Endothelial cell of umbilical vein (primary cell): Measurements from ENCODE around the gene KASH5. TPM values are rescaled to one million over a fixed set of nuclear protein-coding genes. Genes with fewer than 3 reads are reported as not detected.

Source experiments
- BruUV-seq: library from RNA; stranded (reverse); fragments of 400-500 nt; replicated peaks from 2 replicates; lab custom pipeline; 2021; lab: Mats Ljungman, UMichigan
- CTCF ChIA-PET: fragments of 300-600, 350-600 bp; sonication (Branson Sonifier 250); formaldehyde crosslinking; loops from one replicate; lab custom pipeline; 2021; ENCODE audit warnings: antibody characterized with exemption, inconsistent platforms; lab: Charles Lee
- POLR2A ChIA-PET: fragments of 300-600, 350-600 bp; sonication (Branson Sonifier 250); formaldehyde crosslinking; loops from one replicate; lab custom pipeline; 2021; ENCODE audit warnings: antibody characterized with exemption, inconsistent platforms; lab: Charles Lee
- DNase-seq: peaks from one replicate; pipeline ENCODE4 v3.0.0-alpha.2; 2011; ENCODE audit warnings: low read depth, low spot score
- FAIRE-seq: peaks from 2 replicates; lab custom pipeline; 2011; peaks lifted over from hg19 to GRCh38; lab: Jason Lieb, UNC
- H2AFZ ChIP-seq: 2 replicates; pipeline ENCODE4 v1.6.0; 2012; ENCODE audit warnings: low read depth, low read length, control low read depth, inconsistent platforms
- H3K27ac ChIP-seq: 2 replicates; pipeline ENCODE4 v1.5.1; 2011; ENCODE audit warnings: low read depth, mild to moderate bottlenecking, control low read depth, low read length, moderate library complexity; ENCODE audit not compliant: insufficient read depth
- H3K27me3 ChIP-seq, 2 experiments: 2 replicates each; pipeline versions ENCODE4 v1.6.0 to v1.6.1; 2011; ENCODE audit warnings: low read length in 2 of 2, mixed read lengths in 1 of 2; ENCODE audit not compliant: control insufficient read depth in 2 of 2, insufficient read depth in 2 of 2
- H3K36me3 ChIP-seq, 2 experiments: 2 replicates in 1 of 2; 3 replicates in 1 of 2; pipeline ENCODE4 v1.5.1; 2011; ENCODE audit warnings: low read length in 2 of 2, mild to moderate bottlenecking in 1 of 2, moderate library complexity in 1 of 2; ENCODE audit not compliant: control insufficient read depth in 2 of 2, insufficient read depth in 2 of 2; ENCODE audit errors: extremely low read depth in 1 of 2
- H3K4me1 ChIP-seq: 3 replicates; pipeline ENCODE4 v1.5.1; 2011; ENCODE audit warnings: mild to moderate bottlenecking, low read length; ENCODE audit not compliant: control insufficient read depth, insufficient read depth; ENCODE audit errors: extremely low read depth
- H3K4me2 ChIP-seq: 2 replicates; pipeline ENCODE4 v1.6.1; 2011; ENCODE audit warnings: low read length, control low read depth, mixed read lengths; ENCODE audit not compliant: insufficient read depth
- H3K4me3 ChIP-seq, 3 experiments: fragments of 200-600 bp in 1 of 3; sonication (generic), shearing (Covaris generic) in 1 of 3; replicated peaks in 1 of 3; 2 replicates each; pipeline ENCODE4 v1.5.1; 2011 to 2016; ENCODE audit warnings: control low read depth in 3 of 3, low read length in 3 of 3, mild to moderate bottlenecking in 2 of 3, inconsistent platforms in 1 of 3, low read depth in 1 of 3, moderate library complexity in 1 of 3; ENCODE audit not compliant: insufficient read depth in 1 of 3
- H3K79me2 ChIP-seq: 2 replicates; pipeline ENCODE4 v1.6.0; 2012; ENCODE audit warnings: low read length, inconsistent platforms; ENCODE audit not compliant: control insufficient read depth, insufficient read depth
- H3K9ac ChIP-seq: replicated peaks from 2 replicates; pipeline ENCODE3; 2011; ENCODE audit warnings: low read length, control low read depth; ENCODE audit not compliant: insufficient read depth; ENCODE audit errors: extremely low read depth
- H3K9me1 ChIP-seq: replicated peaks from 3 replicates; pipeline ENCODE4 v1.6.0; 2011; ENCODE audit warnings: mild to moderate bottlenecking, low read length; ENCODE audit not compliant: control insufficient read depth, insufficient read depth; ENCODE audit errors: extremely low read depth
- H3K9me3 ChIP-seq: replicated peaks from 2 replicates; pipeline ENCODE4 v1.5.1; 2012; ENCODE audit warnings: low read length, inconsistent platforms; ENCODE audit not compliant: control insufficient read depth, insufficient read depth
- H4K20me1 ChIP-seq: replicated peaks from 2 replicates; pipeline ENCODE3; 2011; ENCODE audit warnings: mild to moderate bottlenecking, low read length; ENCODE audit not compliant: control insufficient read depth, insufficient read depth; ENCODE audit errors: extremely low read depth
- CTCF ChIP-seq, 2 donors: IDR thresholded peaks; 1 replicate in 1 of 2; 2 replicates in 1 of 2; pipeline ENCODE4 v1.5.1; 2011; ENCODE audit warnings: low read length in 2 of 2, mild to moderate bottlenecking in 2 of 2, moderate library complexity in 2 of 2, control low read depth in 1 of 2, inconsistent platforms in 1 of 2, low read depth in 1 of 2; ENCODE audit not compliant: insufficient read depth in 1 of 2; ENCODE audit errors: extremely low read depth in 1 of 2
- EZH2 ChIP-seq: IDR thresholded peaks from 2 replicates; pipeline ENCODE4 v1.6.1; 2012; ENCODE audit warnings: borderline replicate concordance, low read depth, mild to moderate bottlenecking, moderate library complexity, low read length, inconsistent platforms; ENCODE audit not compliant: severe bottlenecking
- FOS ChIP-seq: IDR thresholded peaks from 2 replicates; pipeline ENCODE4 v1.6.1; 2011; ENCODE audit warnings: mild to moderate bottlenecking, low read length, moderate library complexity, borderline replicate concordance; ENCODE audit not compliant: insufficient read depth
- GATA2 ChIP-seq: IDR thresholded peaks from 2 replicates; pipeline ENCODE4 v1.7.0; 2011; ENCODE audit warnings: low read depth, mild to moderate bottlenecking, moderate library complexity, mixed read lengths, low read length; ENCODE audit not compliant: insufficient read length, insufficient read depth
- JUN ChIP-seq: IDR thresholded peaks from 2 replicates; pipeline ENCODE4 v1.6.1; 2011; ENCODE audit warnings: borderline replicate concordance, low read depth; ENCODE audit not compliant: insufficient read length, insufficient read depth
- MAX ChIP-seq: IDR thresholded peaks from 2 replicates; pipeline ENCODE4 v1.6.1; 2011; ENCODE audit not compliant: insufficient read depth, insufficient read length
- MYC ChIP-seq: IDR thresholded peaks from one replicate; pipeline ENCODE4 v1.6.1; 2011; ENCODE audit warnings: mild to moderate bottlenecking, low read depth, low read length
- POLR2A ChIP-seq: IDR thresholded peaks from 2 replicates; pipeline ENCODE4 v1.6.1; 2012; ENCODE audit warnings: low read depth, mild to moderate bottlenecking, control low read depth, low read length
- POLR2AphosphoS5 ChIP-seq: IDR thresholded peaks from 2 replicates; pipeline ENCODE4 v1.6.1; 2012; ENCODE audit warnings: low read depth, mild to moderate bottlenecking, control low read depth, low read length, moderate library complexity; ENCODE audit not compliant: insufficient read depth
- dilution Hi-C: fragments of 300-500 bp; cut with MboI; formaldehyde crosslinking; loops from one replicate; pipeline ENCODE4 v1.15.0; 2019; ENCODE audit warnings: low sequenced_read_pairs; ENCODE audit not compliant: extremely low pct_ligation_motif_present
- intact Hi-C: fragments of 100-400 bp; cut with micrococcal nuclease; formaldehyde crosslinking; loops from one replicate; pipeline ENCODE4 v1.10.0; 2022
- polyA plus RNA-seq, 4 experiments: library from polyadenylated mRNA; depleted of rRNA in 3 of 4; stranded (reverse) in 3 of 4; unstranded in 1 of 4; fragments of >200 nt; gene quantifications; 2 replicates each; pipeline versions ENCODE4 v1.2.1 to v1.2.3, GENCODE V29; 2011 to 2012; ENCODE audit warnings: missing spikeins in 1 of 4
- total RNA-seq: library from RNA; stranded (reverse); gene quantifications from 2 replicates; pipeline ENCODE4 v1.2.3, GENCODE V29; 2021

Gene KASH5
- total and polyA plus RNA-seq, 2 donors (not counting 3 experiments of a cell fraction or from before 2014, with no cell fraction given), result 0.03 TPM; not detected in 1

DNA sequence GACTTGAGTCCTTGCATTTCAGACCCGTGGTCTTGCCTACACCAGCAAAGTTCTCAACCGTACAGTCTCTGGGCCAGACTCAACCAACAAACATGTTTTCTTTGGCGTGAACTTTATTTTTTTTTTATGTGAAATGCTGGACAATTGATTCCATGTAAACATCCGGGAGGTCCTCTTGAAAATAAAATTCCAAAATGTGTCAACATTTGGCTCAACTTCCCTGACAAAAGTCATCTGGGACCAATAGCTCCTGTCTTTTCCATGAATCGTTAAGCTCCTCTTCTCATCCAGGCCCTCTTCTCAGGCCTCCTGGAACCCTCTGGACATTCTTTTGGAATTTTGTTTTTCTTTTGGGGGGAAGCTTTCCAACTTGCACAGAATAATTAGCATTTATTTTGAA, 67.7 kb downstream of the KASH5 start:
- H3K27ac ChIP-seq, result no peak overlapping the region
- CTCF ChIA-PET, result interaction anchor here (1.5 kb wide), 1 partner anchor 18 kb away, joined by 5 read pairs; the partner anchor contains the start of gene FLT3LG
- H3K9ac ChIP-seq, result no peak overlapping the region
- DNase-seq (no peak), FAIRE-seq (no peak)
- no peak for TF ChIP-seq POLR2A
- TF ChIP-seq POLR2AphosphoS5, result no peak
- TF ChIP-seq MAX, result no peak
- peaks cover 5% of the 10 kb centered on the region for H3K79me2 ChIP-seq
- POLR2A ChIA-PET, result no interaction called here
- dilution Hi-C loops, result no loop called here
- no peaks in the 10 kb centered on the region for H4K20me1 ChIP-seq
- H3K4me1 ChIP-seq, result peaks cover 7% of the 10 kb centered on the region
- H3K4me2 ChIP-seq, result no peak overlapping the region
- H3K4me3 ChIP-seq, result no peak overlapping the region
- H3K36me3 ChIP-seq, result no peaks in the 10 kb centered on the region
- H2AFZ ChIP-seq, result no peak overlapping the region
- BruUV-seq, result no TSS peak
- no peaks in the 10 kb centered on the region for H3K9me1 ChIP-seq
- intact Hi-C loops, result no loop called here
- no peaks in the 10 kb centered on the region for H3K9me3 ChIP-seq
- no peaks in the 10 kb centered on the region for H3K27me3 ChIP-seq

- intact Hi-C loops, result no loop called here
- POLR2A ChIA-PET, result no interaction called here
- peaks cover 6% of the 10 kb centered on the region for H3K4me1 ChIP-seq
- no peak overlapping the region for H3K4me2 ChIP-seq
- no peak for TF ChIP-seq FOS
- no peak for TF ChIP-seq MYC
- no peak for TF ChIP-seq CTCF (IDR thresholded peaks at IDR 0.05; ENCODE audit: extremely low read depth in 1 of 2, insufficient read depth in 1 of 2, low read depth in 1 of 2, low read length in 2 of 2)
- TF ChIP-seq GATA2, result no peak
- no peak for TF ChIP-seq EZH2
- TF ChIP-seq MAX, result no peak
- TF ChIP-seq JUN, result no peak
- TF ChIP-seq POLR2AphosphoS5, result no peak
- TF ChIP-seq POLR2A, result no peak
- DNase-seq (no peak), FAIRE-seq (no peak)
- no peaks in the 10 kb centered on the region for H3K36me3 ChIP-seq
- H3K9ac ChIP-seq, result no peak overlapping the region
- no peak overlapping the region for H3K4me3 ChIP-seq
- no peaks in the 10 kb centered on the region for H3K9me1 ChIP-seq
- no peaks in the 10 kb centered on the region for H3K27me3 ChIP-seq
- H3K79me2 ChIP-seq, result peaks cover 3% of the 10 kb centered on the region
- CTCF ChIA-PET, result interaction anchor here (1.5 kb wide), 1 partner anchor 17 kb away, joined by 5 read pairs; the partner anchor contains the start of gene FLT3LG
- no peak overlapping the region for H3K27ac ChIP-seq
- no peaks in the 10 kb centered on the region for H3K9me3 ChIP-seq
- H4K20me1 ChIP-seq, result no peaks in the 10 kb centered on the region
- no peak overlapping the region for H2AFZ ChIP-seq
- dilution Hi-C loops, result no loop called here
- BruUV-seq, result no TSS peak
These were observed 68.3 kb downstream of the KASH5 start for GRCh38 chr19:49456326-49456725.
